Measurements from ENCODE around the gene FETUB.

GRCh38 chr3:186609247-186609868 is 30.8 kb upstream of the FETUB start:
- TF ChIP-seq EZH2 (IDR thresholded peaks at IDR 0.05; ENCODE audit: borderline replicate concordance, low read depth, low read length, severe bottlenecking) (no peak), CTCF (IDR thresholded peaks at IDR 0.05; ENCODE audit: borderline replicate concordance, extremely low read depth, low read length, poor library complexity, severe bottlenecking) (no peak)

Data from DND-41 (cell line).